ENCODE measurements around the gene CDH5. TPM values are rescaled to one million over a fixed set of nuclear protein-coding genes. Genes with fewer than 3 reads are reported as not detected.

The CDH5 gene
- total and polyA plus RNA-seq, 2 of the 13 experiments (the other 11 are each of a cell fraction or from before 2014, with no cell fraction given) = 0.71 to 1.1 TPM

GRCh38 chr16:66446737-66447136 lies 80.2 kb downstream of the CDH5 start:
- Histone ChIP-seq H3K4me1 (ENCODE audit: insufficient read depth, low read length) (peaks cover 10% of the 10 kb centered on the region), H2AFZ (ENCODE audit: low read length) (no peak overlapping the region), H3K4me2 (ENCODE audit: low read depth, low read length) (no peak overlapping the region), H3K9me3 (ENCODE audit: low read length) (no peaks in the 10 kb centered on the region), H4K20me1 (ENCODE audit: insufficient read depth, low read length) (no peaks in the 10 kb centered on the region), H3K27me3 (ENCODE audit: control insufficient read depth in 1 of 2, insufficient read depth in 2 of 2, low read length in 2 of 2) (peaks cover 0 to 3% of the 10 kb centered on the region in 2 experiments; a peak in 3 of 5 replicates), H3K79me2 (ENCODE audit: insufficient read depth, low read length) (no peaks in the 10 kb centered on the region), H3K9ac (ENCODE audit: insufficient read depth, low read depth, low read length) (no peak overlapping the region), H3K36me3 (replicated peaks in 1 of 2; ENCODE audit: control insufficient read depth in 1 of 2, insufficient read depth in 2 of 2, low read length in 2 of 2) (no peaks in the 10 kb centered on the region), H3K27ac (ENCODE audit: extremely low read length, insufficient read depth, low read length) (no peak overlapping the region), H3K4me3 (replicated peaks in 1 of 3; ENCODE audit: insufficient read depth in 1 of 3, low read depth in 2 of 3, low read length in 3 of 3) (no peak overlapping the region)
- intact Hi-C loops (cut with micrococcal nuclease; ENCODE audit: unreplicated experiment) (no loop called here), in situ Hi-C loops (cut with HindIII; ENCODE audit: extremely low pct_ligation_motif_present, low pct_unique_long_range_greater_than_20kb) (loop anchor here (5.0 kb wide), 1 partner anchor 39 kb away; no protein-coding TSS in a partner anchor)
- no TSS peak for BruUV-seq (replicated peaks)
- ChIA-PET POLR2A (interaction anchor here (0.7 to 1.2 kb wide), 2 partner anchors 12 to 13 kb away, joined by 3 read pairs; no protein-coding TSS in a partner anchor), CTCF (ENCODE audit: low intra/inter-chr PET ratio, low total read pairs) (no interaction called here)
- no peak for ATAC-seq
- no peak for DNase-seq (ENCODE audit: low spot score)
- TF ChIP-seq SMAD3 (CRISPR knock-in tag; IDR thresholded peaks at IDR 0.05) = no peak
- TF ChIP-seq KDM6A (CRISPR knock-in tag; IDR thresholded peaks at IDR 0.05; ENCODE audit: low read depth) = no peak
- no peak for TF ChIP-seq ZNF674 (CRISPR knock-in tag; IDR thresholded peaks at IDR 0.05; ENCODE audit: low read depth)
- no peak for TF ChIP-seq ZSCAN5A (CRISPR knock-in tag; IDR thresholded peaks at IDR 0.05; ENCODE audit: borderline replicate concordance)
- no peak for TF ChIP-seq ZNF326 (CRISPR knock-in tag; IDR thresholded peaks at IDR 0.05; ENCODE audit: borderline replicate concordance)
- TF ChIP-seq FLYWCH1 (CRISPR knock-in tag; IDR thresholded peaks at IDR 0.05) = no peak
- no peak for TF ChIP-seq SMAD1 (CRISPR knock-in tag; IDR thresholded peaks at IDR 0.05; ENCODE audit: borderline replicate concordance, low read depth)
- TF ChIP-seq KMT2A (CRISPR knock-in tag; IDR thresholded peaks at IDR 0.05) = no peak
- no peak for TF ChIP-seq RERE (CRISPR knock-in tag; IDR thresholded peaks at IDR 0.05; ENCODE audit: low read depth)
- TF ChIP-seq CSRNP1 (CRISPR knock-in tag; IDR thresholded peaks at IDR 0.05) = no peak
- TF ChIP-seq ZNF121 (CRISPR knock-in tag; IDR thresholded peaks at IDR 0.05) = no peak
- FAIRE-seq = no peak
- WGBS (ENCODE audit: low lambda C conversion rate) = 0% methylated on average over 1 of the region's 1 CpG

All from HepG2 (cell line).